GM23338 (cell line): ENCODE data around the gene MUC21. TPM values are rescaled to one million over a fixed set of nuclear protein-coding genes. Genes with fewer than 3 reads are reported as not detected.

ENCODE experiments used
- ATAC-seq: fragments of 200-7000 bp; cut with Tn5 transposase; 3 replicates; pipeline ENCODE4 v1.9.1; 2020
- DNase-seq: peaks from one replicate; pipeline ENCODE4 v3.0.0-alpha.2; 2015; ENCODE audit warnings: low spot score
- H2AFZ ChIP-seq: fragments of 200-600 bp; sonication (generic); 2 replicates; pipeline ENCODE4 v1.8.0; 2016; ENCODE audit warnings: antibody characterized with exemption, mild to moderate bottlenecking, moderate library complexity
- H3F3A ChIP-seq: fragments of 200-600 bp; sonication (generic); replicated peaks from 2 replicates; pipeline ENCODE4 v1.8.0; 2017; ENCODE audit warnings: antibody characterized with exemption, mixed run types, low read depth
- H3K27ac ChIP-seq: fragments of 200-600 bp; sonication (generic); 2 replicates; pipeline ENCODE4 v1.6.1; 2016; ENCODE audit warnings: low read depth
- H3K27me3 ChIP-seq: fragments of 200-600 bp; sonication (generic); 2 replicates; pipeline ENCODE4 v1.8.0; 2016; ENCODE audit warnings: mild to moderate bottlenecking, mixed run types, moderate library complexity; ENCODE audit not compliant: insufficient read depth
- H3K36me3 ChIP-seq: fragments of 200-600 bp; sonication (generic); 2 replicates; pipeline ENCODE4 v1.8.0; 2016; ENCODE audit warnings: mild to moderate bottlenecking; ENCODE audit not compliant: insufficient read depth
- H3K4me1 ChIP-seq: fragments of 200-600 bp; sonication (generic); 2 replicates; pipeline ENCODE4 v1.8.0; 2016; ENCODE audit warnings: mild to moderate bottlenecking, moderate library complexity; ENCODE audit not compliant: insufficient read depth
- H3K4me2 ChIP-seq: fragments of 200-600 bp; sonication (generic); 2 replicates; pipeline ENCODE4 v1.7.1; 2017; ENCODE audit warnings: mixed run types
- H3K4me3 ChIP-seq: fragments of 200-600 bp; sonication (generic); 2 replicates; pipeline ENCODE4 v1.6.1; 2016; ENCODE audit warnings: mixed run types
- H3K79me2 ChIP-seq: fragments of 200-600 bp; sonication (generic); replicated peaks from 2 replicates; pipeline ENCODE4 v1.8.0; 2017; ENCODE audit warnings: mild to moderate bottlenecking; ENCODE audit not compliant: insufficient read depth
- H3K9me2 ChIP-seq: fragments of 200-600 bp; sonication (generic); 2 replicates; pipeline ENCODE4 v1.8.0; 2017; ENCODE audit not compliant: insufficient read depth
- H4K20me1 ChIP-seq: fragments of 200-600 bp; sonication (generic); replicated peaks from 2 replicates; pipeline ENCODE4 v1.8.0; 2017; ENCODE audit warnings: mild to moderate bottlenecking; ENCODE audit not compliant: insufficient read depth
- H3K27ac Mint-ChIP-seq: 2 replicates; pipeline ENCODE4 v1.8.0; 2020; ENCODE audit warnings: inconsistent platforms, mild to moderate bottlenecking, moderate library complexity, mixed read lengths
- H3K27me3 Mint-ChIP-seq: 3 replicates; pipeline ENCODE4 v1.8.0; 2022; ENCODE audit warnings: low read depth, mild to moderate bottlenecking, moderate library complexity, mixed read lengths, inconsistent platforms; ENCODE audit not compliant: insufficient read depth, poor library complexity
- H3K36me3 Mint-ChIP-seq: 3 replicates; pipeline ENCODE4 v1.8.0; 2021; ENCODE audit warnings: low read depth, mild to moderate bottlenecking, inconsistent platforms, moderate library complexity, mixed read lengths
- H3K4me1 Mint-ChIP-seq: 3 replicates; pipeline ENCODE4 v1.8.0; 2020; ENCODE audit warnings: mild to moderate bottlenecking, inconsistent platforms, mixed read lengths
- H3K4me3 Mint-ChIP-seq: 3 replicates; pipeline ENCODE4 v1.8.0; 2021; ENCODE audit warnings: moderate library complexity, mild to moderate bottlenecking, inconsistent platforms, mixed read lengths
- H3K9me3 Mint-ChIP-seq: 3 replicates; pipeline ENCODE4 v1.8.0; 2020; ENCODE audit warnings: moderate library complexity, mild to moderate bottlenecking, inconsistent platforms, mixed read lengths
- CREB1 ChIP-seq: fragments of 250-450 bp; sonication (Bioruptor Pico); IDR thresholded peaks from 2 replicates; pipeline ENCODE4 v1.5.0; 2020; ENCODE audit warnings: low read depth, mild to moderate bottlenecking, moderate library complexity
- EZH2 ChIP-seq: fragments of 200-600 bp; sonication (generic); IDR thresholded peaks from one replicate; pipeline ENCODE4 v1.8.0; 2017; ENCODE audit warnings: antibody characterized with exemption, mild to moderate bottlenecking, low read depth; ENCODE audit not compliant: unreplicated experiment
- EZH2phosphoT487 ChIP-seq: fragments of 200-600 bp; sonication (generic); IDR thresholded peaks from one replicate; pipeline ENCODE4 v1.8.1; 2018; ENCODE audit warnings: antibody characterized with exemption; ENCODE audit not compliant: unreplicated experiment
- JUNB ChIP-seq: IDR thresholded peaks from one replicate; pipeline ENCODE4 v1.6.1; 2016; ENCODE audit warnings: antibody characterized with exemption; ENCODE audit not compliant: unreplicated experiment
- NANOG ChIP-seq: IDR thresholded peaks from 2 replicates; pipeline ENCODE4 v1.6.1; 2016; ENCODE audit warnings: antibody characterized with exemption, borderline replicate concordance
- POLR2AphosphoS5 ChIP-seq: IDR thresholded peaks from 2 replicates; pipeline ENCODE4 v1.6.1; 2016; ENCODE audit warnings: antibody characterized with exemption, low read depth
- STAT1 ChIP-seq: IDR thresholded peaks from one replicate; pipeline ENCODE4 v1.6.1; 2016; ENCODE audit warnings: antibody characterized with exemption; ENCODE audit not compliant: unreplicated experiment
- ZNF114 ChIP-seq: fragments of 250-450 bp; sonication (Bioruptor Pico); IDR thresholded peaks from 2 replicates; pipeline ENCODE4 v1.5.0; 2020; ENCODE audit warnings: mild to moderate bottlenecking, moderate library complexity
- ZNF331 ChIP-seq: fragments of 250-450 bp; sonication (Bioruptor Pico); IDR thresholded peaks from 2 replicates; pipeline ENCODE4 v1.5.0; 2020; ENCODE audit warnings: low read depth, mild to moderate bottlenecking, moderate library complexity
- polyA plus RNA-seq: library from polyadenylated mRNA; unstranded; fragments of >200 nt; fragmentation: Nextera tagmentation; extraction: Ambion mirVana; gene quantifications from 2 replicates; pipeline ENCODE4 v1.2.1, GENCODE V29; 2016
- total RNA-seq: library from RNA; depleted of rRNA; stranded (reverse); fragments of >200 nt; shearing (Covaris generic); gene quantifications from 2 replicates; pipeline ENCODE4 v1.2.3, GENCODE V29; 2014
- TF ChIP-seq, protein P1 (sequence below): IDR thresholded peaks from one replicate; pipeline ENCODE4 v1.6.1; 2018; ENCODE audit warnings: antibody characterized with exemption; ENCODE audit not compliant: unreplicated experiment
- TF ChIP-seq, protein P2 (sequence below): fragments of 250-450 bp; sonication (Bioruptor Pico); IDR thresholded peaks from 2 replicates; pipeline ENCODE4 v1.5.0; 2020; ENCODE audit warnings: mild to moderate bottlenecking, moderate library complexity
- TF ChIP-seq, protein P3 (sequence below): IDR thresholded peaks from 2 replicates; pipeline ENCODE4 v1.6.1; 2016; ENCODE audit warnings: antibody characterized with exemption
- TF ChIP-seq, protein P4 (sequence below), 2 experiments: fragments of 200-600 bp in 1 of 2; sonication (generic) in 1 of 2; conservative IDR thresholded peaks; 2 replicates each; pipeline versions ENCODE4 v1.5.1 to v1.6.1; 2016 to 2017; ENCODE audit warnings: antibody characterized with exemption in 2 of 2, low read depth in 2 of 2, mild to moderate bottlenecking in 2 of 2, moderate library complexity in 1 of 2

Gene MUC21
- total and polyA plus RNA-seq, 2 experiments from 2014 or later: not detected

DNA sequence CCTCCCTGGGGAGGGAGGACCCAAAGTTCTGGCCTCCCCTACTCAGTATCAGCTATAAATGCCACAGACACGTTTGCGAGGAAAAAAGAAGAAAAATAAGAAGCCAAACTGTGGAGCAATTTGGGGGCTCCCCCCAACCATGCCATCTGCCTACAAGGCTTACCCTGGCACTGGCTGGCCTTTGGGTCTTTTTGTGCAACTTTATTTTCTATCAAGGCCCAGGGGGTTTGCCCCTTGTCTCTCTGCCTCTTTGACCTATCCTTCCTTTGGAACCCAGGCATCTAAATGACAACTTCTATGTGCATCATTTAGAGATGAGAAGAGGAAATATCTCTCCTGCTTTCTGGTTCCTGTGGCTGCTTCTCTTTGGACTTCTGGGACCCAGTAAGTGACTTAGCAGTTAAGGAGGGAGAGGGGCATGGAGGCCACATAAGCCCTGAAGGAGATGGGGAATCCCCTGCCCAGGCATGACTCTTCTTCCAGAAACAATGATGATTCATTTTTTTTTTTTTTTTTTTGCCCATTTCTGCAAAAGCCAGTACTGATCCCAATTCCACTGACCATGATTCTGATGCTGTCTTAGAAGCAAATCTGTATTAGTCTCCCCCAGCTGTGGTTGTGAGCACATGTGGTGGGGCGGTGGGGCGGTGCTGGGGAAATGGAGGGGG is 27.0 kb downstream of the MUC21 start, which contains the start of gene MUC22:
Gene MUC22 (plus strand): TSS at position 82 of the 668 bp plus-strand sequence. CDS start 233 bp downstream, at position 315.
- no peak for TF ChIP-seq EZH2
- TF ChIP-seq, protein P1, sequence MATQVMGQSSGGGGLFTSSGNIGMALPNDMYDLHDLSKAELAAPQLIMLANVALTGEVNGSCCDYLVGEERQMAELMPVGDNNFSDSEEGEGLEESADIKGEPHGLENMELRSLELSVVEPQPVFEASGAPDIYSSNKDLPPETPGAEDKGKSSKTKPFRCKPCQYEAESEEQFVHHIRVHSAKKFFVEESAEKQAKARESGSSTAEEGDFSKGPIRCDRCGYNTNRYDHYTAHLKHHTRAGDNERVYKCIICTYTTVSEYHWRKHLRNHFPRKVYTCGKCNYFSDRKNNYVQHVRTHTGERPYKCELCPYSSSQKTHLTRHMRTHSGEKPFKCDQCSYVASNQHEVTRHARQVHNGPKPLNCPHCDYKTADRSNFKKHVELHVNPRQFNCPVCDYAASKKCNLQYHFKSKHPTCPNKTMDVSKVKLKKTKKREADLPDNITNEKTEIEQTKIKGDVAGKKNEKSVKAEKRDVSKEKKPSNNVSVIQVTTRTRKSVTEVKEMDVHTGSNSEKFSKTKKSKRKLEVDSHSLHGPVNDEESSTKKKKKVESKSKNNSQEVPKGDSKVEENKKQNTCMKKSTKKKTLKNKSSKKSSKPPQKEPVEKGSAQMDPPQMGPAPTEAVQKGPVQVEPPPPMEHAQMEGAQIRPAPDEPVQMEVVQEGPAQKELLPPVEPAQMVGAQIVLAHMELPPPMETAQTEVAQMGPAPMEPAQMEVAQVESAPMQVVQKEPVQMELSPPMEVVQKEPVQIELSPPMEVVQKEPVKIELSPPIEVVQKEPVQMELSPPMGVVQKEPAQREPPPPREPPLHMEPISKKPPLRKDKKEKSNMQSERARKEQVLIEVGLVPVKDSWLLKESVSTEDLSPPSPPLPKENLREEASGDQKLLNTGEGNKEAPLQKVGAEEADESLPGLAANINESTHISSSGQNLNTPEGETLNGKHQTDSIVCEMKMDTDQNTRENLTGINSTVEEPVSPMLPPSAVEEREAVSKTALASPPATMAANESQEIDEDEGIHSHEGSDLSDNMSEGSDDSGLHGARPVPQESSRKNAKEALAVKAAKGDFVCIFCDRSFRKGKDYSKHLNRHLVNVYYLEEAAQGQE: no peak
- TF ChIP-seq NANOG: no peak
- TF ChIP-seq JUNB: no peak
- TF ChIP-seq ZNF114 (CRISPR knock-in tag): no peak
- TF ChIP-seq, protein P2, sequence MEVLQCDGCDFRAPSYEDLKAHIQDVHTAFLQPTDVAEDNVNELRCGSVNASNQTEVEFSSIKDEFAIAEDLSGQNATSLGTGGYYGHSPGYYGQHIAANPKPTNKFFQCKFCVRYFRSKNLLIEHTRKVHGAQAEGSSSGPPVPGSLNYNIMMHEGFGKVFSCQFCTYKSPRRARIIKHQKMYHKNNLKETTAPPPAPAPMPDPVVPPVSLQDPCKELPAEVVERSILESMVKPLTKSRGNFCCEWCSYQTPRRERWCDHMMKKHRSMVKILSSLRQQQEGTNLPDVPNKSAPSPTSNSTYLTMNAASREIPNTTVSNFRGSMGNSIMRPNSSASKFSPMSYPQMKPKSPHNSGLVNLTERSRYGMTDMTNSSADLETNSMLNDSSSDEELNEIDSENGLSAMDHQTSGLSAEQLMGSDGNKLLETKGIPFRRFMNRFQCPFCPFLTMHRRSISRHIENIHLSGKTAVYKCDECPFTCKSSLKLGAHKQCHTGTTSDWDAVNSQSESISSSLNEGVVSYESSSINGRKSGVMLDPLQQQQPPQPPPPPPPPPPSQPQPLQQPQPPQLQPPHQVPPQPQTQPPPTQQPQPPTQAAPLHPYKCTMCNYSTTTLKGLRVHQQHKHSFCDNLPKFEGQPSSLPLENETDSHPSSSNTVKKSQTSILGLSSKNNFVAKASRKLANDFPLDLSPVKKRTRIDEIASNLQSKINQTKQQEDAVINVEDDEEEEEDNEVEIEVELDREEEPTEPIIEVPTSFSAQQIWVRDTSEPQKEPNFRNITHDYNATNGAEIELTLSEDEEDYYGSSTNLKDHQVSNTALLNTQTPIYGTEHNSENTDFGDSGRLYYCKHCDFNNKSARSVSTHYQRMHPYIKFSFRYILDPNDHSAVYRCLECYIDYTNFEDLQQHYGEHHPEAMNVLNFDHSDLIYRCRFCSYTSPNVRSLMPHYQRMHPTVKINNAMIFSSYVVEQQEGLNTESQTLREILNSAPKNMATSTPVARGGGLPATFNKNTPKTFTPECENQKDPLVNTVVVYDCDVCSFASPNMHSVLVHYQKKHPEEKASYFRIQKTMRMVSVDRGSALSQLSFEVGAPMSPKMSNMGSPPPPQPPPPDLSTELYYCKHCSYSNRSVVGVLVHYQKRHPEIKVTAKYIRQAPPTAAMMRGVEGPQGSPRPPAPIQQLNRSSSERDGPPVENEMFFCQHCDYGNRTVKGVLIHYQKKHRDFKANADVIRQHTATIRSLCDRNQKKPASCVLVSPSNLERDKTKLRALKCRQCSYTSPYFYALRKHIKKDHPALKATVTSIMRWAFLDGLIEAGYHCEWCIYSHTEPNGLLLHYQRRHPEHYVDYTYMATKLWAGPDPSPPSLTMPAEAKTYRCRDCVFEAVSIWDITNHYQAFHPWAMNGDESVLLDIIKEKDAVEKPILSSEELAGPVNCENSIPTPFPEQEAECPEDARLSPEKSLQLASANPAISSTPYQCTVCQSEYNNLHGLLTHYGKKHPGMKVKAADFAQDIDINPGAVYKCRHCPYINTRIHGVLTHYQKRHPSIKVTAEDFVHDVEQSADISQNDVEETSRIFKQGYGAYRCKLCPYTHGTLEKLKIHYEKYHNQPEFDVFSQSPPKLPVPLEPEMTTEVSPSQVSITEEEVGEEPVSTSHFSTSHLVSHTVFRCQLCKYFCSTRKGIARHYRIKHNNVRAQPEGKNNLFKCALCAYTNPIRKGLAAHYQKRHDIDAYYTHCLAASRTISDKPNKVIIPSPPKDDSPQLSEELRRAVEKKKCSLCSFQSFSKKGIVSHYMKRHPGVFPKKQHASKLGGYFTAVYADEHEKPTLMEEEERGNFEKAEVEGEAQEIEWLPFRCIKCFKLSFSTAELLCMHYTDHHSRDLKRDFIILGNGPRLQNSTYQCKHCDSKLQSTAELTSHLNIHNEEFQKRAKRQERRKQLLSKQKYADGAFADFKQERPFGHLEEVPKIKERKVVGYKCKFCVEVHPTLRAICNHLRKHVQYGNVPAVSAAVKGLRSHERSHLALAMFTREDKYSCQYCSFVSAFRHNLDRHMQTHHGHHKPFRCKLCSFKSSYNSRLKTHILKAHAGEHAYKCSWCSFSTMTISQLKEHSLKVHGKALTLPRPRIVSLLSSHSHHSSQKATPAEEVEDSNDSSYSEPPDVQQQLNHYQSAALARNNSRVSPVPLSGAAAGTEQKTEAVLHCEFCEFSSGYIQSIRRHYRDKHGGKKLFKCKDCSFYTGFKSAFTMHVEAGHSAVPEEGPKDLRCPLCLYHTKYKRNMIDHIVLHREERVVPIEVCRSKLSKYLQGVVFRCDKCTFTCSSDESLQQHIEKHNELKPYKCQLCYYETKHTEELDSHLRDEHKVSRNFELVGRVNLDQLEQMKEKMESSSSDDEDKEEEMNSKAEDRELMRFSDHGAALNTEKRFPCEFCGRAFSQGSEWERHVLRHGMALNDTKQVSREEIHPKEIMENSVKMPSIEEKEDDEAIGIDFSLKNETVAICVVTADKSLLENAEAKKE: no peak
- TF ChIP-seq POLR2AphosphoS5: no peak
- TF ChIP-seq CREB1 (CRISPR knock-in tag): no peak
- no peak for TF ChIP-seq STAT1
- TF ChIP-seq, protein P3, sequence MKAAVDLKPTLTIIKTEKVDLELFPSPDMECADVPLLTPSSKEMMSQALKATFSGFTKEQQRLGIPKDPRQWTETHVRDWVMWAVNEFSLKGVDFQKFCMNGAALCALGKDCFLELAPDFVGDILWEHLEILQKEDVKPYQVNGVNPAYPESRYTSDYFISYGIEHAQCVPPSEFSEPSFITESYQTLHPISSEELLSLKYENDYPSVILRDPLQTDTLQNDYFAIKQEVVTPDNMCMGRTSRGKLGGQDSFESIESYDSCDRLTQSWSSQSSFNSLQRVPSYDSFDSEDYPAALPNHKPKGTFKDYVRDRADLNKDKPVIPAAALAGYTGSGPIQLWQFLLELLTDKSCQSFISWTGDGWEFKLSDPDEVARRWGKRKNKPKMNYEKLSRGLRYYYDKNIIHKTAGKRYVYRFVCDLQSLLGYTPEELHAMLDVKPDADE: no peak
- no peak for TF ChIP-seq ZNF331 (CRISPR knock-in tag)
- TF ChIP-seq, protein P4, sequence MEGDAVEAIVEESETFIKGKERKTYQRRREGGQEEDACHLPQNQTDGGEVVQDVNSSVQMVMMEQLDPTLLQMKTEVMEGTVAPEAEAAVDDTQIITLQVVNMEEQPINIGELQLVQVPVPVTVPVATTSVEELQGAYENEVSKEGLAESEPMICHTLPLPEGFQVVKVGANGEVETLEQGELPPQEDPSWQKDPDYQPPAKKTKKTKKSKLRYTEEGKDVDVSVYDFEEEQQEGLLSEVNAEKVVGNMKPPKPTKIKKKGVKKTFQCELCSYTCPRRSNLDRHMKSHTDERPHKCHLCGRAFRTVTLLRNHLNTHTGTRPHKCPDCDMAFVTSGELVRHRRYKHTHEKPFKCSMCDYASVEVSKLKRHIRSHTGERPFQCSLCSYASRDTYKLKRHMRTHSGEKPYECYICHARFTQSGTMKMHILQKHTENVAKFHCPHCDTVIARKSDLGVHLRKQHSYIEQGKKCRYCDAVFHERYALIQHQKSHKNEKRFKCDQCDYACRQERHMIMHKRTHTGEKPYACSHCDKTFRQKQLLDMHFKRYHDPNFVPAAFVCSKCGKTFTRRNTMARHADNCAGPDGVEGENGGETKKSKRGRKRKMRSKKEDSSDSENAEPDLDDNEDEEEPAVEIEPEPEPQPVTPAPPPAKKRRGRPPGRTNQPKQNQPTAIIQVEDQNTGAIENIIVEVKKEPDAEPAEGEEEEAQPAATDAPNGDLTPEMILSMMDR (conservative IDR thresholded peaks at IDR 0.05; ENCODE audit: low read depth in 2 of 2): no peak
- no peak for TF ChIP-seq EZH2phosphoT487
- Mint-ChIP-seq H3K4me1 (no peaks in the 10 kb centered on the region), H3K27me3 (peaks cover 6% of the 10 kb centered on the region), H3K36me3 (no peaks in the 10 kb centered on the region), H3K4me3 (no peak within 1 kb of the TSS), H3K27ac (no peak within 1 kb of the TSS), H3K9me3 (no peaks in the 10 kb centered on the region)
- Histone ChIP-seq H3K27me3 (no peaks in the 10 kb centered on the region), H3K4me3 (no peak within 1 kb of the TSS), H3K4me2 (no peak within 1 kb of the TSS), H3K36me3 (no peaks in the 10 kb centered on the region), H3K27ac (no peak within 1 kb of the TSS), H3F3A (no peaks in the 10 kb centered on the region), H3K4me1 (no peaks in the 10 kb centered on the region), H3K9me2 (no peaks in the 10 kb centered on the region), H3K79me2 (no peaks in the 10 kb centered on the region), H2AFZ (peak within 1 kb of the TSS; percentile 78), H4K20me1 (no peaks in the 10 kb centered on the region)
- no peak for DNase-seq
- ATAC-seq: no peak
